Panc1 (cell line): ENCODE results near the gene CNPY3. TPM values are rescaled to one million over a fixed set of nuclear protein-coding genes. Genes with fewer than 3 reads are reported as not detected.
A peak's percentile ranks its signal among the peaks of the same experiment; 100 is the strongest.

Experiments
- ATAC-seq: fragments of 200-7000 bp; cut with Tn5 transposase; 2 replicates; pipeline ENCODE4 v1.9.1; 2020; ENCODE audit warnings: mild to moderate bottlenecking, moderate library complexity
- BruUV-seq: library from RNA; stranded (reverse); fragments of 400-500 nt; replicated peaks from 2 replicates; lab custom pipeline; 2021; lab: Mats Ljungman, UMichigan
- CTCF ChIA-PET: fragments of 300-600 bp; sonication (Branson Sonifier 250); formaldehyde crosslinking; loops from one replicate; lab custom pipeline; 2022; ENCODE audit warnings: antibody characterized with exemption; lab: Charles Lee
- POLR2A ChIA-PET: fragments of 300-600 bp; sonication (Branson Sonifier 250); formaldehyde crosslinking; loops from one replicate; lab custom pipeline; 2022; ENCODE audit warnings: antibody characterized with exemption; lab: Charles Lee
- DNase-seq: peaks from one replicate; pipeline ENCODE4 v3.0.0-alpha.2; 2010; ENCODE audit warnings: low read depth, low spot score
- H3K27ac ChIP-seq: 2 replicates; pipeline ENCODE4 v1.5.1; 2011; ENCODE audit warnings: mild to moderate bottlenecking, low read length, inconsistent platforms
- H3K27me3 ChIP-seq: fragments of 200-500 bp; sonication (Bioruptor generic); 2 replicates; pipeline ENCODE4 v1.6.0; 2014; ENCODE audit warnings: low read length, inconsistent platforms; ENCODE audit not compliant: control insufficient read depth, insufficient read depth
- H3K36me3 ChIP-seq: fragments of 200-500 bp; sonication (Bioruptor generic); 2 replicates; pipeline ENCODE4 v1.5.1; 2014; ENCODE audit warnings: inconsistent platforms, mild to moderate bottlenecking, low read length, moderate library complexity; ENCODE audit not compliant: control insufficient read depth, insufficient read depth
- H3K4me1 ChIP-seq: 2 replicates; pipeline ENCODE4 v1.5.1; 2011; ENCODE audit warnings: inconsistent platforms, mild to moderate bottlenecking, low read length, moderate library complexity; ENCODE audit not compliant: control insufficient read depth, insufficient read depth
- H3K4me3 ChIP-seq, 2 experiments: 2 replicates each; pipeline ENCODE4 v1.5.1; 2011 to 2012; ENCODE audit warnings: low read depth in 2 of 2, low read length in 2 of 2, mild to moderate bottlenecking in 2 of 2, inconsistent platforms in 1 of 2, moderate library complexity in 1 of 2
- H3K9me3 ChIP-seq: fragments of 200-500 bp; sonication (Bioruptor generic); 2 replicates; pipeline ENCODE4 v1.5.1; 2014; ENCODE audit warnings: low read depth, mild to moderate bottlenecking, inconsistent platforms, low read length, moderate library complexity; ENCODE audit not compliant: control insufficient read depth, insufficient read depth
- CTCF ChIP-seq: fragments of 450-650 bp; IDR thresholded peaks from 2 replicates; pipeline ENCODE4 v1.5.1; 2017; ENCODE audit warnings: mild to moderate bottlenecking
- POLR2AphosphoS5 ChIP-seq: IDR thresholded peaks from 2 replicates; pipeline ENCODE4 v1.6.1; 2012; ENCODE audit warnings: mild to moderate bottlenecking, low read depth, low read length, moderate library complexity
- REST ChIP-seq, 2 experiments: IDR thresholded peaks; 2 replicates each; pipeline ENCODE4 v1.6.1; 2011 to 2012; ENCODE audit warnings: low read depth in 2 of 2, control low read depth in 1 of 2, low read length in 1 of 2, mild to moderate bottlenecking in 1 of 2, moderate library complexity in 1 of 2; ENCODE audit not compliant: insufficient read depth in 1 of 2
- SIN3A ChIP-seq: IDR thresholded peaks from 2 replicates; pipeline ENCODE4 v1.6.1; 2012; ENCODE audit warnings: low read depth, mild to moderate bottlenecking, low read length, moderate library complexity, borderline replicate concordance; ENCODE audit not compliant: insufficient read depth
- TCF7L2 ChIP-seq: IDR thresholded peaks from 2 replicates; pipeline ENCODE4 v1.6.1; 2011; ENCODE audit warnings: mild to moderate bottlenecking, low read depth, low read length, inconsistent platforms
- in situ Hi-C: cut with HindIII; loops from 2 replicates; pipeline ENCODE4 v1.10.0; 2016; ENCODE audit warnings: low sequenced_read_pairs, low pct_unique_long_range_greater_than_20kb
- intact Hi-C: fragments of 100-400 bp; cut with micrococcal nuclease; formaldehyde crosslinking; loops from one replicate; pipeline ENCODE4 v1.10.0; 2022; ENCODE audit not compliant: unreplicated experiment
- total RNA-seq: library from RNA; stranded (reverse); gene quantifications from one replicate; pipeline ENCODE4 v1.2.1, GENCODE V29; 2021; ENCODE audit not compliant: unreplicated experiment

CNPY3 gene
- total RNA-seq, 1 experiment from 2014 or later: 72.8 TPM

- Histone ChIP-seq H3K27me3 (no peaks in the 10 kb centered on the region), H3K36me3 (peaks cover 6% of the 10 kb centered on the region), H3K4me3 (peak overlapping the region; percentile 85 to 92), H3K4me1 (peaks cover 3% of the 10 kb centered on the region; the same call in 1 of the 2 replicates), H3K27ac (peak overlapping the region; percentile 96), H3K9me3 (no peaks in the 10 kb centered on the region)
- ChIA-PET CTCF (no interaction called here), POLR2A (interaction anchor here (0.5 to 0.7 kb wide), 5 partner anchors 55 to 477 kb away, joined by 3 to 10 read pairs (median 4); no protein-coding TSS in a partner anchor)
- ATAC-seq: peak; percentile 93
- peak; percentile 90 for DNase-seq
- TF ChIP-seq SIN3A (0 out of 2 replicates have a peak, but pooled peaks have one; percentile 26), TCF7L2 (peak; percentile 71), REST (IDR thresholded peaks at IDR 0.05; ENCODE audit: insufficient read depth in 1 of 2, low read depth in 2 of 2, low read length in 1 of 2) (peak in 1 of 2 experiments; percentile 57; a peak in 1 of 4 replicates), POLR2AphosphoS5 (peak; percentile 97), CTCF (no peak)
- TSS peak; percentile 99 for BruUV-seq
- intact Hi-C loops: no loop called here
- in situ Hi-C loops: no loop called here
Observed at GRCh38 chr6:42890311-42891198, 38.7 kb upstream of the CNPY3 start.

- Histone ChIP-seq H3K4me1 (peaks cover 3% of the 10 kb centered on the region; the same call in 1 of the 2 replicates), H3K9me3 (no peaks in the 10 kb centered on the region), H3K27ac (peak overlapping the region; percentile 96), H3K4me3 (peak overlapping the region; percentile 85 to 92), H3K27me3 (no peaks in the 10 kb centered on the region), H3K36me3 (no peaks in the 10 kb centered on the region)
- POLR2A ChIA-PET: interaction anchor here (0.7 to 1.2 kb wide), 3 partner anchors 12 to 84 kb away, joined by 3 to 12 read pairs (median 4); partner anchors contain the start of gene RPL7L1
- BruUV-seq: no TSS peak
- DNase-seq (no peak), ATAC-seq (0 out of 2 replicates have a peak, but pooled peaks have one; percentile 1)
- intact Hi-C loops (no loop called here), in situ Hi-C loops (no loop called here)
- no peak for TF ChIP-seq TCF7L2
- no peak for TF ChIP-seq SIN3A
- no peak for TF ChIP-seq POLR2AphosphoS5
- no peak for TF ChIP-seq REST (IDR thresholded peaks at IDR 0.05; ENCODE audit: insufficient read depth in 1 of 2, low read depth in 2 of 2, low read length in 1 of 2)
- no peak for TF ChIP-seq CTCF
- CTCF ChIA-PET: no interaction called here
Observed at GRCh38 chr6:42891199-42891722, 38.0 kb upstream of the CNPY3 start.
